H1 (cell line): ENCODE measurements around the gene CDHR2. TPM values are rescaled to one million over a fixed set of nuclear protein-coding genes. Genes with fewer than 3 reads are reported as not detected.

Source experiments
- ASH2L ChIP-seq: fragments of 200-600, 300-600 bp; sonication (generic); IDR thresholded peaks from one replicate; pipeline ENCODE4 v1.7.1; 2017; ENCODE audit warnings: low read length
- ATF2 ChIP-seq: IDR thresholded peaks from 2 replicates; pipeline ENCODE4 v1.6.1; 2012; ENCODE audit warnings: low read length, inconsistent platforms
- HDAC6 ChIP-seq: IDR thresholded peaks from one replicate; pipeline ENCODE4 v1.7.1; 2012; ENCODE audit warnings: low read depth, mild to moderate bottlenecking, inconsistent platforms, low read length, moderate library complexity
- KDM5A ChIP-seq: fragments of 200-600 bp; IDR thresholded peaks from 2 replicates; pipeline ENCODE4 v1.7.1; 2012; ENCODE audit warnings: mild to moderate bottlenecking, low read length, inconsistent platforms, mixed read lengths
- POLR2AphosphoS5 ChIP-seq: IDR thresholded peaks from 2 replicates; pipeline ENCODE4 v1.6.1; 2011; ENCODE audit warnings: low read depth, low read length
- POU5F1 ChIP-seq: IDR thresholded peaks from 2 replicates; pipeline ENCODE4 v1.6.1; 2011; ENCODE audit warnings: low read depth, mild to moderate bottlenecking, low read length, moderate library complexity
- SRF ChIP-seq: IDR thresholded peaks from 2 replicates; pipeline ENCODE4 v1.6.1; 2011; ENCODE audit warnings: mild to moderate bottlenecking, low read depth, low read length, moderate library complexity
- ZNF274 ChIP-seq: IDR thresholded peaks from 2 replicates; pipeline ENCODE4 v1.7.0; 2012; ENCODE audit warnings: low read length, borderline replicate concordance; ENCODE audit errors: extremely low read depth
- polyA plus RNA-seq, 7 experiments: library from polyadenylated mRNA; depleted of rRNA in 3 of 7; stranded (reverse) in 5 of 7; unstranded in 2 of 7; fragments of >200 nt in 5 of 7; fragments of 200-250 nt in 2 of 7; gene quantifications; 1 replicate in 5 of 7; 2 replicates in 1 of 7; 4 replicates in 1 of 7; pipeline versions ENCODE4 v1.2.1 to v1.2.3, GENCODE V29; 2011 to 2013; ENCODE audit warnings: missing spikeins in 2 of 7, mixed read lengths in 2 of 7
- total RNA-seq: library from RNA; stranded (reverse); fragmentation: NEBNext Ultra II Directional; extraction: Animal tissue kit (Norgen Biotek cat#: 25700); gene quantifications from 2 replicates; pipeline ENCODE4 v1.2.1, GENCODE V29; 2021
- TF ChIP-seq, protein P1 (sequence below): fragments of 300-600 bp; sonication (generic); IDR thresholded peaks from 2 replicates; pipeline ENCODE4 v1.7.1; 2012; ENCODE audit warnings: low read length, moderate library complexity, mild to moderate bottlenecking, inconsistent platforms; ENCODE audit not compliant: insufficient replicate concordance

CDHR2 gene
- total and polyA plus RNA-seq, 2 of the 8 experiments (the other 6 are each of a cell fraction or from before 2014, with no cell fraction given), result 0.02 to 0.43 TPM

GRCh38 chr5:176537554-176538229 lies 11.4 kb upstream of the CDHR2 start (continued):
- TF ChIP-seq, protein P1, sequence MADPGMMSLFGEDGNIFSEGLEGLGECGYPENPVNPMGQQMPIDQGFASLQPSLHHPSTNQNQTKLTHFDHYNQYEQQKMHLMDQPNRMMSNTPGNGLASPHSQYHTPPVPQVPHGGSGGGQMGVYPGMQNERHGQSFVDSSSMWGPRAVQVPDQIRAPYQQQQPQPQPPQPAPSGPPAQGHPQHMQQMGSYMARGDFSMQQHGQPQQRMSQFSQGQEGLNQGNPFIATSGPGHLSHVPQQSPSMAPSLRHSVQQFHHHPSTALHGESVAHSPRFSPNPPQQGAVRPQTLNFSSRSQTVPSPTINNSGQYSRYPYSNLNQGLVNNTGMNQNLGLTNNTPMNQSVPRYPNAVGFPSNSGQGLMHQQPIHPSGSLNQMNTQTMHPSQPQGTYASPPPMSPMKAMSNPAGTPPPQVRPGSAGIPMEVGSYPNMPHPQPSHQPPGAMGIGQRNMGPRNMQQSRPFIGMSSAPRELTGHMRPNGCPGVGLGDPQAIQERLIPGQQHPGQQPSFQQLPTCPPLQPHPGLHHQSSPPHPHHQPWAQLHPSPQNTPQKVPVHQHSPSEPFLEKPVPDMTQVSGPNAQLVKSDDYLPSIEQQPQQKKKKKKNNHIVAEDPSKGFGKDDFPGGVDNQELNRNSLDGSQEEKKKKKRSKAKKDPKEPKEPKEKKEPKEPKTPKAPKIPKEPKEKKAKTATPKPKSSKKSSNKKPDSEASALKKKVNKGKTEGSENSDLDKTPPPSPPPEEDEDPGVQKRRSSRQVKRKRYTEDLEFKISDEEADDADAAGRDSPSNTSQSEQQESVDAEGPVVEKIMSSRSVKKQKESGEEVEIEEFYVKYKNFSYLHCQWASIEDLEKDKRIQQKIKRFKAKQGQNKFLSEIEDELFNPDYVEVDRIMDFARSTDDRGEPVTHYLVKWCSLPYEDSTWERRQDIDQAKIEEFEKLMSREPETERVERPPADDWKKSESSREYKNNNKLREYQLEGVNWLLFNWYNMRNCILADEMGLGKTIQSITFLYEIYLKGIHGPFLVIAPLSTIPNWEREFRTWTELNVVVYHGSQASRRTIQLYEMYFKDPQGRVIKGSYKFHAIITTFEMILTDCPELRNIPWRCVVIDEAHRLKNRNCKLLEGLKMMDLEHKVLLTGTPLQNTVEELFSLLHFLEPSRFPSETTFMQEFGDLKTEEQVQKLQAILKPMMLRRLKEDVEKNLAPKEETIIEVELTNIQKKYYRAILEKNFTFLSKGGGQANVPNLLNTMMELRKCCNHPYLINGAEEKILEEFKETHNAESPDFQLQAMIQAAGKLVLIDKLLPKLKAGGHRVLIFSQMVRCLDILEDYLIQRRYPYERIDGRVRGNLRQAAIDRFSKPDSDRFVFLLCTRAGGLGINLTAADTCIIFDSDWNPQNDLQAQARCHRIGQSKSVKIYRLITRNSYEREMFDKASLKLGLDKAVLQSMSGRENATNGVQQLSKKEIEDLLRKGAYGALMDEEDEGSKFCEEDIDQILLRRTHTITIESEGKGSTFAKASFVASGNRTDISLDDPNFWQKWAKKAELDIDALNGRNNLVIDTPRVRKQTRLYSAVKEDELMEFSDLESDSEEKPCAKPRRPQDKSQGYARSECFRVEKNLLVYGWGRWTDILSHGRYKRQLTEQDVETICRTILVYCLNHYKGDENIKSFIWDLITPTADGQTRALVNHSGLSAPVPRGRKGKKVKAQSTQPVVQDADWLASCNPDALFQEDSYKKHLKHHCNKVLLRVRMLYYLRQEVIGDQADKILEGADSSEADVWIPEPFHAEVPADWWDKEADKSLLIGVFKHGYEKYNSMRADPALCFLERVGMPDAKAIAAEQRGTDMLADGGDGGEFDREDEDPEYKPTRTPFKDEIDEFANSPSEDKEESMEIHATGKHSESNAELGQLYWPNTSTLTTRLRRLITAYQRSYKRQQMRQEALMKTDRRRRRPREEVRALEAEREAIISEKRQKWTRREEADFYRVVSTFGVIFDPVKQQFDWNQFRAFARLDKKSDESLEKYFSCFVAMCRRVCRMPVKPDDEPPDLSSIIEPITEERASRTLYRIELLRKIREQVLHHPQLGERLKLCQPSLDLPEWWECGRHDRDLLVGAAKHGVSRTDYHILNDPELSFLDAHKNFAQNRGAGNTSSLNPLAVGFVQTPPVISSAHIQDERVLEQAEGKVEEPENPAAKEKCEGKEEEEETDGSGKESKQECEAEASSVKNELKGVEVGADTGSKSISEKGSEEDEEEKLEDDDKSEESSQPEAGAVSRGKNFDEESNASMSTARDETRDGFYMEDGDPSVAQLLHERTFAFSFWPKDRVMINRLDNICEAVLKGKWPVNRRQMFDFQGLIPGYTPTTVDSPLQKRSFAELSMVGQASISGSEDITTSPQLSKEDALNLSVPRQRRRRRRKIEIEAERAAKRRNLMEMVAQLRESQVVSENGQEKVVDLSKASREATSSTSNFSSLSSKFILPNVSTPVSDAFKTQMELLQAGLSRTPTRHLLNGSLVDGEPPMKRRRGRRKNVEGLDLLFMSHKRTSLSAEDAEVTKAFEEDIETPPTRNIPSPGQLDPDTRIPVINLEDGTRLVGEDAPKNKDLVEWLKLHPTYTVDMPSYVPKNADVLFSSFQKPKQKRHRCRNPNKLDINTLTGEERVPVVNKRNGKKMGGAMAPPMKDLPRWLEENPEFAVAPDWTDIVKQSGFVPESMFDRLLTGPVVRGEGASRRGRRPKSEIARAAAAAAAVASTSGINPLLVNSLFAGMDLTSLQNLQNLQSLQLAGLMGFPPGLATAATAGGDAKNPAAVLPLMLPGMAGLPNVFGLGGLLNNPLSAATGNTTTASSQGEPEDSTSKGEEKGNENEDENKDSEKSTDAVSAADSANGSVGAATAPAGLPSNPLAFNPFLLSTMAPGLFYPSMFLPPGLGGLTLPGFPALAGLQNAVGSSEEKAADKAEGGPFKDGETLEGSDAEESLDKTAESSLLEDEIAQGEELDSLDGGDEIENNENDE, result no peak
- no peak for TF ChIP-seq POU5F1
- peak; percentile 13; the same call in 1 of the 2 replicates for TF ChIP-seq POLR2AphosphoS5
- no peak for TF ChIP-seq HDAC6
- no peak for TF ChIP-seq ZNF274
- no peak for TF ChIP-seq KDM5A
- TF ChIP-seq SRF, result no peak
- no peak for TF ChIP-seq ASH2L
- TF ChIP-seq ATF2, result peak; percentile 99
